GM21717 (cell line): ENCODE measurements around the gene RAD21L1.
"Not testable (repeated sequence)": the region's sequence is repeated elsewhere in the genome, so short reads cannot be mapped to it uniquely, and the experiment has no call there.

ENCODE experiments used
- ATAC-seq: cut with Tn5 transposase; IDR thresholded peaks from one replicate; pipeline ENCODE4 v1.9.1; 2021; ENCODE audit warnings: mild to moderate bottlenecking, moderate library complexity; ENCODE audit not compliant: unreplicated experiment

The RAD21L1 gene

GRCh38 chr20:1224205-1224890, 1.5 kb upstream of the RAD21L1 start:
- no peak for ATAC-seq

GRCh38 chr20:1225263-1225782, 521 bp upstream of the RAD21L1 start:
- ATAC-seq = no peak

GRCh38 chr20:1229541-1229940, 3.7 kb downstream of the RAD21L1 start:
- ATAC-seq = no peak

GRCh38 chr20:1232286-1233111, 6.7 kb downstream of the RAD21L1 start:
- no peak for ATAC-seq

- no peak for ATAC-seq
These were observed 14.7 kb downstream of the RAD21L1 start for GRCh38 chr20:1240549-1240948.

GRCh38 chr20:1241456-1241855, 15.6 kb downstream of the RAD21L1 start:
- ATAC-seq = no peak

GRCh38 chr20:1242099-1242498, 16.3 kb downstream of the RAD21L1 start:
- no peak for ATAC-seq

GRCh38 chr20:1242530-1242929, 16.7 kb downstream of the RAD21L1 start:
- no peak for ATAC-seq

- no peak for ATAC-seq
These were observed 19.7 kb downstream of the RAD21L1 start for GRCh38 chr20:1245578-1245977.

- ATAC-seq = no peak
These were observed 21.8 kb downstream of the RAD21L1 start for GRCh38 chr20:1247689-1248088.

- not testable (repeated sequence) for ATAC-seq
These were observed 24.4 kb downstream of the RAD21L1 start for GRCh38 chr20:1250282-1250681.

- no peak for ATAC-seq
These were observed 26.6 kb downstream of the RAD21L1 start for GRCh38 chr20:1252416-1252815.

GRCh38 chr20:1254254-1254653, 28.4 kb downstream of the RAD21L1 start:
- no peak for ATAC-seq

- ATAC-seq = no peak
These were observed 29.8 kb downstream of the RAD21L1 start for GRCh38 chr20:1255675-1256074.

GRCh38 chr20:1263853-1264252, 38.0 kb downstream of the RAD21L1 start:
- ATAC-seq = no peak

- no peak for ATAC-seq
These were observed 38.9 kb downstream of the RAD21L1 start for GRCh38 chr20:1264727-1265126.

GRCh38 chr20:1265226-1265915, 39.5 kb downstream of the RAD21L1 start:
- no peak for ATAC-seq

- no peak for ATAC-seq
These were observed 40.0 kb downstream of the RAD21L1 start for GRCh38 chr20:1265916-1266166.

- peak; percentile 67 for ATAC-seq
These were observed 40.5 kb downstream of the RAD21L1 start, which contains the start of gene SNPH for GRCh38 chr20:1266167-1266973. Gene SNPH (plus strand): TSS chr20:1266294. CDS start chr20:1296240, 29,946 bp downstream.

- no peak for ATAC-seq
These were observed 41.3 kb downstream of the RAD21L1 start for GRCh38 chr20:1267161-1267560.
